Measurements from ENCODE around the gene KRTAP22-2.

The KRTAP22-2 gene

GRCh38 chr21:30590297-30590696 lies at the start of gene KRTAP22-2:
Gene KRTAP22-2, minus strand, starts transcription at chr21:30590397.
- no peak for DNase-seq

GRCh38 chr21:30638686-30639085 lies 48.5 kb upstream of the KRTAP22-2 start:
- DNase-seq = no peak

GRCh38 chr21:30634906-30635305 lies 44.7 kb upstream of the KRTAP22-2 start, which contains the start of gene KRTAP20-2:
Gene KRTAP20-2, plus strand, starts transcription at chr21:30635206. Its CDS starts 58 bp downstream, at chr21:30635264.
- no peak for DNase-seq

- no peak for DNase-seq
Measured at GRCh38 chr21:30629200-30629599, 39.0 kb upstream of the KRTAP22-2 start.

GRCh38 chr21:30628109-30628508 lies 37.9 kb upstream of the KRTAP22-2 start:
- DNase-seq = no peak

- no peak for DNase-seq
Measured at GRCh38 chr21:30625449-30626165, 35.4 kb upstream of the KRTAP22-2 start.

GRCh38 chr21:30623362-30623761 lies 33.2 kb upstream of the KRTAP22-2 start:
- no peak for DNase-seq

GRCh38 chr21:30620522-30620921 lies 30.3 kb upstream of the KRTAP22-2 start, which contains the start of gene KRTAP20-4:
Gene KRTAP20-4, plus strand, starts transcription at chr21:30620627.
- DNase-seq = no peak

GRCh38 chr21:30620080-30620479 lies 29.9 kb upstream of the KRTAP22-2 start:
- DNase-seq = no peak

GRCh38 chr21:30616125-30616524 lies 25.9 kb upstream of the KRTAP22-2 start, which contains the start of gene KRTAP20-1:
Gene KRTAP20-1, plus strand, starts transcription at chr21:30616425. Its CDS starts 30 bp downstream, at chr21:30616455.
- no peak for DNase-seq

- DNase-seq = no peak
Measured at GRCh38 chr21:30615199-30615598, 25.0 kb upstream of the KRTAP22-2 start.

- DNase-seq = no peak
Measured at GRCh38 chr21:30613836-30614235, 23.6 kb upstream of the KRTAP22-2 start, which contains the start of gene KRTAP6-1. Gene KRTAP6-1, minus strand, starts transcription at chr21:30613930. Its CDS starts 26 bp downstream, at chr21:30613904.

GRCh38 chr21:30612132-30612531 lies 21.9 kb upstream of the KRTAP22-2 start:
- DNase-seq = no peak

GRCh38 chr21:30605968-30606367 lies 15.8 kb upstream of the KRTAP22-2 start:
- DNase-seq = no peak

- DNase-seq = no peak
Measured at GRCh38 chr21:30600787-30601186, 10.6 kb upstream of the KRTAP22-2 start, which contains the start of gene KRTAP22-1. Gene KRTAP22-1, plus strand, starts transcription at chr21:30601087.

- no peak for DNase-seq
Measured at GRCh38 chr21:30598802-30599201, 8.6 kb upstream of the KRTAP22-2 start, which contains the start of gene KRTAP6-2. Gene KRTAP6-2, minus strand, starts transcription at chr21:30598902. Its CDS starts 28 bp downstream, at chr21:30598874.

GRCh38 chr21:30592140-30592539 lies 1.9 kb upstream of the KRTAP22-2 start, which contains the start of gene KRTAP6-3:
Gene KRTAP6-3, plus strand, starts transcription at chr21:30592440. Its CDS starts 6 bp downstream, at chr21:30592446.
- no peak for DNase-seq

GRCh38 chr21:30582870-30583269 lies 7.3 kb downstream of the KRTAP22-2 start:
- no peak for DNase-seq

- DNase-seq = no peak
Measured at GRCh38 chr21:30580132-30580531, 10.1 kb downstream of the KRTAP22-2 start.

- DNase-seq = no peak
Measured at GRCh38 chr21:30579346-30579745, 10.9 kb downstream of the KRTAP22-2 start.

- DNase-seq = no peak
Measured at GRCh38 chr21:30577766-30578165, 12.4 kb downstream of the KRTAP22-2 start.

- no peak for DNase-seq
Measured at GRCh38 chr21:30567617-30568016, 22.6 kb downstream of the KRTAP22-2 start.

GRCh38 chr21:30563630-30564029 lies 26.6 kb downstream of the KRTAP22-2 start:
- DNase-seq = no peak

GRCh38 chr21:30563072-30563471 lies 27.1 kb downstream of the KRTAP22-2 start:
- DNase-seq = no peak
